GM13977 (cell line): ENCODE measurements around the gene LRRC8D.
"Not testable (repeated sequence)": the region's sequence is repeated elsewhere in the genome, so short reads cannot be mapped to it uniquely, and the experiment has no call there.

Experiments
- DNase-seq: peaks from one replicate; pipeline ENCODE4 v3.0.0; 2012; ENCODE audit warnings: low spot score
- CTCF ChIP-seq: IDR thresholded peaks from 2 replicates; pipeline ENCODE4 v1.5.1; 2012; ENCODE audit warnings: mild to moderate bottlenecking, control low read depth; ENCODE audit not compliant: insufficient read depth; ENCODE audit errors: extremely low read depth, missing control alignments
- in situ Hi-C: fragments of 300-500 bp; cut with MboI; formaldehyde crosslinking; loops from one replicate; pipeline ENCODE4 v1.12.0; 2022; ENCODE audit warnings: low sequenced_read_pairs, low pct_unique_long_range_greater_than_20kb, mixed read lengths, inconsistent platforms; ENCODE audit not compliant: unreplicated experiment

Gene LRRC8D

GRCh38 chr1:89786628-89787214 is 34.1 kb upstream of the LRRC8D start:
- no peak for DNase-seq
- TF ChIP-seq CTCF: no peak
- in situ Hi-C loops: loop anchor here (10.0 kb wide), 1 partner anchor 168 kb away; no protein-coding TSS in a partner anchor

- TF ChIP-seq CTCF: no peak
- in situ Hi-C loops: no loop called here
- DNase-seq: no peak
These were observed 30.2 kb upstream of the LRRC8D start for GRCh38 chr1:89790592-89790991.

- no peak for TF ChIP-seq CTCF
- in situ Hi-C loops: no loop called here
- no peak for DNase-seq
These were observed 29.6 kb upstream of the LRRC8D start for GRCh38 chr1:89791064-89791726.

GRCh38 chr1:89794406-89794805 is 26.4 kb upstream of the LRRC8D start:
- no peak for DNase-seq
- in situ Hi-C loops: no loop called here
- no peak for TF ChIP-seq CTCF

GRCh38 chr1:89795571-89795970 is 25.3 kb upstream of the LRRC8D start:
- in situ Hi-C loops: not testable (repeated sequence)

GRCh38 chr1:89797876-89798275 is 23.0 kb upstream of the LRRC8D start:
- in situ Hi-C loops, DNase-seq: not testable (repeated sequence)

More at GRCh38 chr1:89795571-89795970, 25.3 kb upstream of the LRRC8D start:
- DNase-seq: not testable (repeated sequence)

- no peak for TF ChIP-seq CTCF
- no peak for DNase-seq
- in situ Hi-C loops: no loop called here
These were observed 21.3 kb upstream of the LRRC8D start for GRCh38 chr1:89799495-89799894.
